Fibroblast of lung (primary cell): ENCODE data around the gene SRCIN1. TPM values are rescaled to one million over a fixed set of nuclear protein-coding genes. Genes with fewer than 3 reads are reported as not detected.

Experiments
- DNase-seq, 2 donors: peaks; one replicate each; pipeline versions ENCODE4 v3.0.0 to v3.0.0-alpha.2; 2010; ENCODE audit warnings: low read depth in 2 of 2
- H2AFZ ChIP-seq: 2 replicates; pipeline ENCODE4 v1.5.1; 2012; ENCODE audit warnings: low read length, control low read depth, inconsistent platforms
- H3K27ac ChIP-seq: 2 replicates; pipeline ENCODE4 v1.5.1; 2011; ENCODE audit warnings: low read length, control low read depth; ENCODE audit not compliant: insufficient read depth
- H3K27me3 ChIP-seq: 2 replicates; pipeline ENCODE4 v1.5.1; 2011; ENCODE audit warnings: mild to moderate bottlenecking, low read length; ENCODE audit not compliant: control insufficient read depth, insufficient read depth
- H3K36me3 ChIP-seq: 2 replicates; pipeline ENCODE4 v1.5.1; 2011; ENCODE audit warnings: low read length; ENCODE audit not compliant: control insufficient read depth, insufficient read depth
- H3K4me1 ChIP-seq: 2 replicates; pipeline ENCODE4 v1.5.1; 2011; ENCODE audit warnings: low read length; ENCODE audit not compliant: control insufficient read depth, insufficient read depth; ENCODE audit errors: extremely low read depth
- H3K4me2 ChIP-seq: 2 replicates; pipeline ENCODE4 v1.5.1; 2011; ENCODE audit warnings: low read length, control low read depth; ENCODE audit not compliant: insufficient read depth; ENCODE audit errors: extremely low read depth
- H3K4me3 ChIP-seq, 4 experiments: fragments of 200-600 bp in 1 of 4; sonication (generic) in 1 of 4; replicated peaks in 1 of 4; 2 replicates each; pipeline ENCODE4 v1.5.1; 2011 to 2016; ENCODE audit warnings: low read length in 4 of 4, low read depth in 3 of 4, mild to moderate bottlenecking in 3 of 4, control low read depth in 2 of 4, inconsistent platforms in 1 of 4, mixed read lengths in 1 of 4; ENCODE audit not compliant: insufficient read depth in 1 of 4; ENCODE audit errors: control extremely low read depth in 1 of 4
- H3K79me2 ChIP-seq: 2 replicates; pipeline ENCODE4 v1.5.1; 2012; ENCODE audit warnings: mild to moderate bottlenecking, low read length, inconsistent platforms; ENCODE audit not compliant: control insufficient read depth, insufficient read depth
- H3K9ac ChIP-seq: 2 replicates; pipeline ENCODE4 v1.5.1; 2011; ENCODE audit warnings: mild to moderate bottlenecking, low read length, control low read depth; ENCODE audit not compliant: insufficient read depth
- H3K9me3 ChIP-seq: 2 replicates; pipeline ENCODE4 v1.5.1; 2012; ENCODE audit warnings: low read depth, low read length; ENCODE audit not compliant: control insufficient read depth, insufficient read depth
- H4K20me1 ChIP-seq: 2 replicates; pipeline ENCODE4 v1.5.1; 2011; ENCODE audit warnings: low read length; ENCODE audit not compliant: control insufficient read depth, insufficient read depth; ENCODE audit errors: extremely low read depth
- CTCF ChIP-seq, 2 donors: IDR thresholded peaks in 1 of 2; conservative IDR thresholded peaks in 1 of 2; 1 replicate in 1 of 2; 2 replicates in 1 of 2; pipeline ENCODE4 v1.5.1; 2011 to 2012; ENCODE audit warnings: low read length in 2 of 2, control low read depth in 1 of 2, inconsistent platforms in 1 of 2, low read depth in 1 of 2, mild to moderate bottlenecking in 1 of 2
- EZH2 ChIP-seq: IDR thresholded peaks from 2 replicates; pipeline ENCODE4 v1.5.1; 2012; ENCODE audit warnings: low read length, control low read depth, mild to moderate bottlenecking; ENCODE audit errors: missing control alignments
- polyA plus RNA-seq, 2 donors: library from polyadenylated mRNA; depleted of rRNA in 1 of 2; stranded (reverse) in 1 of 2; unstranded in 1 of 2; fragments of >200 nt; gene quantifications; 2 replicates each; pipeline ENCODE4 v1.2.1, GENCODE V29; 2011 to 2012; ENCODE audit warnings: missing spikeins in 1 of 2
- total RNA-seq: library from RNA; depleted of rRNA; stranded (reverse); fragments of >200 nt; gene quantifications from 2 replicates; pipeline ENCODE4 v1.2.1, GENCODE V29; 2014

The SRCIN1 gene
- total and polyA plus RNA-seq, 2 donors (not counting 1 experiment from before 2014, with no cell fraction given): under 0.01 TPM; not detected in 1

DNA sequence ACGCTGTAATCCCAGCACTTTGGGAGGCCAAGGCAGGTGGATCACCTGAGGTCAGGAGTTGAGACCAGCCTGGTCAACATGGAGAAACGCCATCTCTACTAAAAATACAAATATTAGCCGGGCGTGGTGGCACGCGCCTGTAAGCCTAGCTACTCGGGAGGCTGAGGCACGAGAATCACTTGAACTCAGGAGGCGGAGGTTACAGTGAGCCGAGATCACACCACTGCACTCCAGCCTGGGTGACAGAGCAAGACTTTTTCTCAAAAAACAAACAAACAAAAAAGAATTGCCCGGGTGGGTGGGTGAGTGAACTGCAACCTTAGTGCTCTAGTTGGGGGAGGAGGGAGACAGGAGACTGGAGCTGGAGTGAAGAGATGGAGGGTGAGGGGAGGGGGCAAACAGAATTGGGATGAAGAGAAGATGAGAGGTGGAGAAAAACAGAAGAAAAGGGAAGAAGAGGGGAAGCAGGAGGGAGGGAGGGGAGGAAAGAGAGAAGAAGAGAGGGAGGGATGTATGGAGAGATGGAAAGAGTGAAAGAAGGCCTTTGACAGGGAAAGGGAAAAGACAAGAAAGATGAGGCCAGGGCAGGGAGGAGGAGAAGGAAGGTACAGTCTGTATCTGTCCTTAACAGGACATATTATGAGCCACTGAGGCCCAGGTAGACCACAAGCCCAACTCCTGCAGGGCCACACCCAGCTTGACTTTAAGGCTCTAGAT is 5.5 kb upstream of the SRCIN1 start:
- no peaks in the 10 kb centered on the region for H3K36me3 ChIP-seq
- no peak for TF ChIP-seq EZH2
- TF ChIP-seq CTCF (conservative IDR thresholded peaks at IDR 0.05 in 1 of 2, IDR thresholded peaks at IDR 0.05 in 1 of 2; ENCODE audit: low read depth in 1 of 2, low read length in 2 of 2): no peak
- no peak overlapping the region for H2AFZ ChIP-seq
- H3K79me2 ChIP-seq: no peaks in the 10 kb centered on the region
- H3K4me2 ChIP-seq: no peak overlapping the region
- no peak overlapping the region for H3K4me3 ChIP-seq
- no peak overlapping the region for H3K27ac ChIP-seq
- no peaks in the 10 kb centered on the region for H3K9me3 ChIP-seq
- H4K20me1 ChIP-seq: no peaks in the 10 kb centered on the region
- H3K4me1 ChIP-seq: no peaks in the 10 kb centered on the region
- no peak overlapping the region for H3K9ac ChIP-seq
- peaks cover 25% of the 10 kb centered on the region for H3K27me3 ChIP-seq
- no peak for DNase-seq

- Histone ChIP-seq H3K27ac (no peak overlapping the region), H3K4me3 (no peak overlapping the region), H3K9ac (no peak overlapping the region), H3K27me3 (peaks cover 29% of the 10 kb centered on the region), H4K20me1 (no peaks in the 10 kb centered on the region), H3K9me3 (no peaks in the 10 kb centered on the region), H3K36me3 (no peaks in the 10 kb centered on the region), H3K79me2 (no peaks in the 10 kb centered on the region), H2AFZ (no peak overlapping the region), H3K4me1 (no peaks in the 10 kb centered on the region), H3K4me2 (no peak overlapping the region)
- TF ChIP-seq CTCF (conservative IDR thresholded peaks at IDR 0.05 in 1 of 2, IDR thresholded peaks at IDR 0.05 in 1 of 2; ENCODE audit: low read depth in 1 of 2, low read length in 2 of 2) (no peak), EZH2 (no peak)
- DNase-seq: no peak
Measured at GRCh38 chr17:38609280-38610031, 3.7 kb upstream of the SRCIN1 start.

DNA sequence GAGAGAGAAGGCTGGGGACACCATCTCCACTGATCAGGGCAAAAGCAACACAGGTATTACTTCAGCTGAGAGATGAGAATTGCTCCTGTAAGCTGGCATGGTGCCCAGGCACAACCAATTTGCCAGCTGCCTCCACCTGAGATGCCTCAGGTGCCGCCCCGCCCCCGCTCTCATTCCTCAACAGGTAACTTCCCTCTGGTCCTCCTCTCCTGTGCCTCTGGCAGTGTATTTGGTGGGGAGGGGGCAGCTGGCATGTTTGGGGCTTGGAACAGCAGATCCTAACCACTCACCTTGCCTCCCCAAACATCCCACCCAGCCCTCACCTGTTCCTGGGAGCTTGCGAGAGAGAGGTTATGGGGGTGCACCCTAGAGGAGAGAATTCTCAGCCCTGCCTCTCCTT is 2.9 kb upstream of the SRCIN1 start:
- Histone ChIP-seq H3K4me1 (no peaks in the 10 kb centered on the region), H3K27me3 (peaks cover 33% of the 10 kb centered on the region), H3K79me2 (no peaks in the 10 kb centered on the region), H3K9me3 (no peaks in the 10 kb centered on the region), H3K4me2 (no peak overlapping the region), H4K20me1 (no peaks in the 10 kb centered on the region), H3K9ac (no peak overlapping the region), H3K36me3 (no peaks in the 10 kb centered on the region), H3K4me3 (no peak overlapping the region), H3K27ac (no peak overlapping the region), H2AFZ (no peak overlapping the region)
- TF ChIP-seq EZH2 (no peak), CTCF (conservative IDR thresholded peaks at IDR 0.05 in 1 of 2, IDR thresholded peaks at IDR 0.05 in 1 of 2; ENCODE audit: low read depth in 1 of 2, low read length in 2 of 2) (no peak)
- no peak for DNase-seq
